HG02852 (cell line): ENCODE measurements around the gene PMEPA1.

ENCODE experiments used
- ATAC-seq: cut with Tn5 transposase; IDR thresholded peaks from one replicate; pipeline ENCODE4 v1.9.1; 2021; ENCODE audit warnings: mild to moderate bottlenecking, moderate library complexity; ENCODE audit not compliant: unreplicated experiment

PMEPA1 gene

GRCh38 chr20:57695012-57695411 is 14.8 kb downstream of the PMEPA1 start:
- ATAC-seq, result no peak

GRCh38 chr20:57694481-57694880 is 15.3 kb downstream of the PMEPA1 start:
- no peak for ATAC-seq

- no peak for ATAC-seq
Measured at GRCh38 chr20:57693670-57694329, 16.0 kb downstream of the PMEPA1 start.

- ATAC-seq, result no peak
Measured at GRCh38 chr20:57693002-57693582, 16.7 kb downstream of the PMEPA1 start.

GRCh38 chr20:57692393-57692792 is 17.4 kb downstream of the PMEPA1 start:
- no peak for ATAC-seq

GRCh38 chr20:57691699-57692098 is 18.1 kb downstream of the PMEPA1 start:
- ATAC-seq, result no peak

- no peak for ATAC-seq
Measured at GRCh38 chr20:57690525-57690924, 19.3 kb downstream of the PMEPA1 start.

GRCh38 chr20:57689745-57690481 is 19.9 kb downstream of the PMEPA1 start:
- ATAC-seq, result no peak

- no peak for ATAC-seq
Measured at GRCh38 chr20:57688864-57689263, 21.0 kb downstream of the PMEPA1 start.

- no peak for ATAC-seq
Measured at GRCh38 chr20:57688295-57688694, 21.5 kb downstream of the PMEPA1 start.

- no peak for ATAC-seq
Measured at GRCh38 chr20:57686931-57687652, 22.7 kb downstream of the PMEPA1 start.

GRCh38 chr20:57685146-57685758 is 24.6 kb downstream of the PMEPA1 start:
- no peak for ATAC-seq

GRCh38 chr20:57684808-57685140 is 25.0 kb downstream of the PMEPA1 start:
- ATAC-seq, result no peak

- ATAC-seq, result no peak
Measured at GRCh38 chr20:57683881-57684807, 25.7 kb downstream of the PMEPA1 start.

GRCh38 chr20:57683287-57683686 is 26.5 kb downstream of the PMEPA1 start:
- ATAC-seq, result no peak

GRCh38 chr20:57682184-57683101 is 27.4 kb downstream of the PMEPA1 start:
- peak; percentile 40 for ATAC-seq

GRCh38 chr20:57680934-57681914 is 28.6 kb downstream of the PMEPA1 start:
- ATAC-seq, result peak; percentile 1
